Measurements from ENCODE around the gene DUSP2.

Gene DUSP2

DNA sequence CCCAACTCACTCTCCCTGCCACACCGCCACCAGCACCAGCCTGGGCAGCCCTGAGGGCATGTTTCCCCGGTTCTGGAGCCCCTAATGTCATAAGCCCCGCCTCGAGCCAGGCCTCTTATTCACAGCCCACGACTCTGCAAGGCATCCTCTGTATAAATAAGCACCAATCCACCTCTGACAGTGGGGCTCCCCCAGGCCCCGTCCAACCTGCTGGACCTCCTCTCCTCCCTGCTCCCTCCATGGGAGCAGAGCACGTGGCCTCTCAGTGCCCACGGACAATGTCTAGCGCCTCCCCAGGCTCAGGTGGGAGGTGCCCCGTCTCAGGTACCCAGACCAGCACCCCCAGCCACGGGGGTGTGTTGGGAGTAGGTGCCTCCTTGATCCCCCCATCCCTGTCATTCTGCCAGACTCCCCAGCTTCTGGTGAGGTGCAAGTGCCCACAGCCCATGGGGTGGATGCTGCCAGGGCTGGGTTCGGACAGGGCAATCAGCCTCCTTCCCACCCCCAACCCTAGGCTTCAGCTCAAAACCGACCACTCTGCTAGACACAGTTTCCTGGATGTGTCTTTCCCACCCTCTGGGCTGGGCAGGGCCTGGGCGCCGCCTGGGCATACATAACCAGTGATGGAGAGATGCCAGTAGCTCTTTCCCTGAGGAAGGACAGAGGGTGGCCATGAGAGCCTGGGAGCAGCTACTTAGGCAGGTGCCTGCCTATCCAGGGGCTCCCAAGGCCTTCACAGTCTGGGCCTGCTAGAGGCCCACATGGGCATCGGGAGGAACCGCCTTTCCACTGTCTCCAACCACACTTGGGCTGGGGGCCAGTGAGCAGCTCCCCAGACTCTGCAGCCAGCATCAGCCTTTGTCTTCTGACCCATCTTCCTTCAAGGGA is 27.3 kb downstream of the DUSP2 start:
- H3K9me3 ChIP-seq (replicated peaks; ENCODE audit: insufficient read depth, low read length), result no peaks in the 10 kb centered on the region
- H3K79me2 ChIP-seq (ENCODE audit: low read length), result no peaks in the 10 kb centered on the region
- H3K9ac ChIP-seq (ENCODE audit: low read length), result no peak overlapping the region
- no peak for TF ChIP-seq EZH2phosphoT487 (IDR thresholded peaks at IDR 0.05; ENCODE audit: low read length)
- TF ChIP-seq, protein P1, sequence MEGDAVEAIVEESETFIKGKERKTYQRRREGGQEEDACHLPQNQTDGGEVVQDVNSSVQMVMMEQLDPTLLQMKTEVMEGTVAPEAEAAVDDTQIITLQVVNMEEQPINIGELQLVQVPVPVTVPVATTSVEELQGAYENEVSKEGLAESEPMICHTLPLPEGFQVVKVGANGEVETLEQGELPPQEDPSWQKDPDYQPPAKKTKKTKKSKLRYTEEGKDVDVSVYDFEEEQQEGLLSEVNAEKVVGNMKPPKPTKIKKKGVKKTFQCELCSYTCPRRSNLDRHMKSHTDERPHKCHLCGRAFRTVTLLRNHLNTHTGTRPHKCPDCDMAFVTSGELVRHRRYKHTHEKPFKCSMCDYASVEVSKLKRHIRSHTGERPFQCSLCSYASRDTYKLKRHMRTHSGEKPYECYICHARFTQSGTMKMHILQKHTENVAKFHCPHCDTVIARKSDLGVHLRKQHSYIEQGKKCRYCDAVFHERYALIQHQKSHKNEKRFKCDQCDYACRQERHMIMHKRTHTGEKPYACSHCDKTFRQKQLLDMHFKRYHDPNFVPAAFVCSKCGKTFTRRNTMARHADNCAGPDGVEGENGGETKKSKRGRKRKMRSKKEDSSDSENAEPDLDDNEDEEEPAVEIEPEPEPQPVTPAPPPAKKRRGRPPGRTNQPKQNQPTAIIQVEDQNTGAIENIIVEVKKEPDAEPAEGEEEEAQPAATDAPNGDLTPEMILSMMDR (IDR thresholded peaks at IDR 0.05; ENCODE audit: low read length), result peak; percentile 17; the same call in 1 of the 2 replicates
- 0 out of 2 replicates have a peak, but pooled peaks cover 4% of the 10 kb centered on the region for H3K4me1 ChIP-seq (ENCODE audit: low read length)
- no peak overlapping the region for H2AFZ ChIP-seq (ENCODE audit: low read length)
- H4K20me1 ChIP-seq (ENCODE audit: insufficient read depth, low read length), result no peaks in the 10 kb centered on the region
- no peaks in the 10 kb centered on the region for H3F3A ChIP-seq (ENCODE audit: insufficient read depth, low read length)
- no peak overlapping the region for H3K4me3 ChIP-seq (ENCODE audit: low read length)
- peaks cover 64% of the 10 kb centered on the region for H3K27me3 ChIP-seq (replicated peaks; ENCODE audit: insufficient read depth, low read length)
- peak overlapping the region; percentile 99; the same call in 1 of the 2 replicates for H3K4me2 ChIP-seq (ENCODE audit: low read depth, low read length)
- no peaks in the 10 kb centered on the region for H3K36me3 ChIP-seq (replicated peaks; ENCODE audit: insufficient read depth, low read length)
- peak; percentile 18 for DNase-seq
- no peaks in the 10 kb centered on the region for H3K9me2 ChIP-seq (replicated peaks; ENCODE audit: insufficient read depth, low read length)
- no peak overlapping the region for H3K27ac ChIP-seq (ENCODE audit: low read length)

DNA sequence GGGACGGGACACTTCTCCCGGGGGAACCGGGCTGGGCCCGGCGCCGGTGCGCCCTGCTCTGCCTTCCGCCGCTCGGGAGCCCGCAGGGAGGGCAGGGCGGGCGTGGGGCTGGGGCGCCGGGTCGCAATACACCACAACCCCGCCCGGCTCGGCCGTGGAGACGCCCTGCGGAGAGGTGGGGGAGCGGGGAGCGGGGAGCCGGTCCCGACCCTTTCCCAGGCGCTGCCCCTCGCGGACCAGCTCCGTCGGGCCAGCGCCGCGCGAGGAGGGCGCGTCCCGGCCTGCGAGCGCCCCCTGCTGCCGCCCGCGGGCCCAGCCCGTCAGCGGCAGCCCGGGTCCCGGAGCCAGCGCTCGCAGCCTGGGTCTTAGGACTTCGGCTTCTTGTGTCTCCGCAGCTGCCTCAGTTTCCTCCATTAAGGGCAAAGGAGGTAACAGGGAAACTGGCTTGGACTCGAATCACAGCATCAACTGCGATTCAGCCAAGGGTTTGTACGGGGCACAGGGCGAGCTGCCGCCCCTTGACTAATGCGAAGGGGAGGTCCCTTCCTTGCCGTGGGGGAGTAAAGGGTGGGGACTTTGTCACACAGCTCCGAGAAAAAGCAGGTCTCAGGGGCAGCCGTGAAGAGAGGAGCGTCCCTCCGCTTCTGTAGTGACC is 28.2 kb downstream of the DUSP2 start:
- no peaks in the 10 kb centered on the region for H3K9me2 ChIP-seq (replicated peaks; ENCODE audit: insufficient read depth, low read length)
- TF ChIP-seq EZH2phosphoT487 (IDR thresholded peaks at IDR 0.05; ENCODE audit: low read length), result no peak
- TF ChIP-seq, protein P1 (IDR thresholded peaks at IDR 0.05; ENCODE audit: low read length), result peak; percentile 49
- H3K27me3 ChIP-seq (replicated peaks; ENCODE audit: insufficient read depth, low read length), result peaks cover 55% of the 10 kb centered on the region
- H3F3A ChIP-seq (ENCODE audit: insufficient read depth, low read length), result no peaks in the 10 kb centered on the region
- H3K4me2 ChIP-seq (ENCODE audit: low read depth, low read length), result peak overlapping the region; percentile 99
- H3K36me3 ChIP-seq (replicated peaks; ENCODE audit: insufficient read depth, low read length), result no peaks in the 10 kb centered on the region
- H3K9me3 ChIP-seq (replicated peaks; ENCODE audit: insufficient read depth, low read length), result no peaks in the 10 kb centered on the region
- no peaks in the 10 kb centered on the region for H4K20me1 ChIP-seq (ENCODE audit: insufficient read depth, low read length)
- DNase-seq, result peak; percentile 53
- no peak overlapping the region for H3K27ac ChIP-seq (ENCODE audit: low read length)
- peak overlapping the region; percentile 65 for H2AFZ ChIP-seq (ENCODE audit: low read length)
- H3K4me3 ChIP-seq (ENCODE audit: low read length), result peak overlapping the region; percentile 61
- 0 out of 2 replicates have a peak, but pooled peaks cover 4% of the 10 kb centered on the region for H3K4me1 ChIP-seq (ENCODE audit: low read length)
- H3K9ac ChIP-seq (ENCODE audit: low read length), result peak overlapping the region; percentile 37; the same call in 1 of the 2 replicates
- H3K79me2 ChIP-seq (ENCODE audit: low read length), result no peaks in the 10 kb centered on the region

DNA sequence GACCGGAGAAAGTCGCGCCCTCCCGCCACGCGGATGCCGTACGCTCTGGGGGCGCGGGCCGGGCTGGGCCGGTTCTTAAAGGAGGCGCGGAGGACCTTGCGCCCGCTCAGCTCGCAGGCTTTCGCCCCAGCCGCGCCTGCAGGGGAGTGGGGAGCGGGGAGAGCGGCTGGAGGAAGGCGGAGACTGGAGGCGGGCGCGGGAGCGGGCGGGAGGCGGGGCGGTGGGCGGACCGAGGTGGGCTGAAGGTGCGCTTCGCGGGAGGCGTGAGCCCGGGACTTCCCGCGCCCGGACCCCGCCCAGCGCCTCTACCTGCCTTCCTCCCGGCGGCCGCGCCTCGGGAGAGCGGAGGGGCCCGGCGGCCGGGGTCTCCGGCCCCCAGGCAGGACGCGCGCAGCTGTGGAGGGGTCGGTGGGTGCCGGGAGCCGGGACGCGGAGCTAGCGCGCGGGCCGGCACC is 28.8 kb downstream of the DUSP2 start, which contains the start of gene ADRA2B:
Gene ADRA2B (minus strand): TSS at position 148 of the 455 bp plus-strand sequence. CDS start 422 bp downstream, outside the sequence.
- H3K4me1 ChIP-seq (ENCODE audit: low read length), result 0 out of 2 replicates have a peak, but pooled peaks cover 4% of the 10 kb centered on the region
- H3K4me3 ChIP-seq (ENCODE audit: low read length), result peak within 1 kb of the TSS; percentile 61
- no peaks in the 10 kb centered on the region for H3K36me3 ChIP-seq (replicated peaks; ENCODE audit: insufficient read depth, low read length)
- H3K27me3 ChIP-seq (replicated peaks; ENCODE audit: insufficient read depth, low read length), result peaks cover 49% of the 10 kb centered on the region
- H3F3A ChIP-seq (ENCODE audit: insufficient read depth, low read length), result no peaks in the 10 kb centered on the region
- H4K20me1 ChIP-seq (ENCODE audit: insufficient read depth, low read length), result no peaks in the 10 kb centered on the region
- H3K79me2 ChIP-seq (ENCODE audit: low read length), result no peaks in the 10 kb centered on the region
- H3K9me2 ChIP-seq (replicated peaks; ENCODE audit: insufficient read depth, low read length), result no peaks in the 10 kb centered on the region
- H3K4me2 ChIP-seq (ENCODE audit: low read depth, low read length), result peak within 1 kb of the TSS; percentile 99
- TF ChIP-seq, protein P1 (IDR thresholded peaks at IDR 0.05; ENCODE audit: low read length), result no peak
- no peak for TF ChIP-seq EZH2 (optimal IDR thresholded peaks at IDR 0.05; ENCODE audit: low read depth, low read length)
- no peak for TF ChIP-seq EZH2phosphoT487 (IDR thresholded peaks at IDR 0.05; ENCODE audit: low read length)
- H2AFZ ChIP-seq (ENCODE audit: low read length), result peak within 1 kb of the TSS; percentile 87
- peak within 1 kb of the TSS; percentile 37; the same call in 1 of the 2 replicates for H3K9ac ChIP-seq (ENCODE audit: low read length)
- no peaks in the 10 kb centered on the region for H3K9me3 ChIP-seq (replicated peaks; ENCODE audit: insufficient read depth, low read length)
- no peak within 1 kb of the TSS for H3K27ac ChIP-seq (ENCODE audit: low read length)
- peak; percentile 84 for DNase-seq
